HG03378 (cell line): ENCODE results near the gene CIT.

ENCODE experiments used
- ATAC-seq: cut with Tn5 transposase; IDR thresholded peaks from one replicate; pipeline ENCODE4 v1.9.1; 2021; ENCODE audit warnings: mild to moderate bottlenecking, moderate library complexity; ENCODE audit not compliant: unreplicated experiment

CIT gene

DNA sequence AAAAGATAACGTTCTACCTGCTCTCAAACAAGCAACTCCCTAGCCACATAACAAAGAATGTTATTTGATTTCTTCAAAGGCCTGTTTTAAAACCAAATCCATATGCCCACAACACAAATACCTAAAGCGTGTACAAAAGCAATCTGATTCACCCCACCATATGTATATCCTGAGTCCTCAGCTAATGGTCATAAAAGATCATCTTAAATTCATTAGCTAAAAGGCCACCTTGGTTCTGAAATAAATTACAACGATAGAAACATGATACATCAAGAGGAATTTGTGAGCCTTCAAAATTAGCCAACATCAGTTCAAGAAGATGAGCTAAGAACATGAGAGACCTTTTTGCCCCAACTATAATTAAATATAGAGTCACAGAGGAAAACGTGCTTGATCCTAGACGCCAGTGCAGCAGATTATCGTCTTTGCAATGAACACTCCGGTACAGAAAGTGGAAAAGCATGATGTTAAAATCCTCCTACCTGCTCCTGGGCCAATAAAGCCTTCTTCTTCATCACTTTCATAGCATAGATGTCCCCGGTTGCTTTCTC lies 20.0 kb downstream of the CIT start:
- no peak for ATAC-seq

DNA sequence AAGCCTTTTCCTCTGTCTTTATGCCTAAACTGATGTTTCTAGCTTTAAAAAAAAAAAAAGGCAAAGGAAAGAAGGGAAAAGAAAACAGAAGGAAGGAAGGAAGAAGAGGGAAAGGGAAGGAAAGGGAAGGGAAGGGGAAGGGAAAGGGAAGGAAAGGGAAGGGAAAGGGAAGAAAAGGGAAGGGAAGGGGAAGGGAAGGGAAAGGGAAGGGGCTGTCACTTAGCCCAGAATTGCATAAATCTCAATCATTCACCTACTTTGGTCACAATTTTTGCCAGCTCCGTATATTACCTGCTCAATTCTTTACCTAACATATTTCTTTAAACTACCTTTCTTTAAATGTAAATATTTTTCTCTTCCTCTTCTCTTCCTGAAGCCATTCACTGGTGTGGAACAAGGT lies 26.8 kb downstream of the CIT start:
- ATAC-seq, result no peak

DNA sequence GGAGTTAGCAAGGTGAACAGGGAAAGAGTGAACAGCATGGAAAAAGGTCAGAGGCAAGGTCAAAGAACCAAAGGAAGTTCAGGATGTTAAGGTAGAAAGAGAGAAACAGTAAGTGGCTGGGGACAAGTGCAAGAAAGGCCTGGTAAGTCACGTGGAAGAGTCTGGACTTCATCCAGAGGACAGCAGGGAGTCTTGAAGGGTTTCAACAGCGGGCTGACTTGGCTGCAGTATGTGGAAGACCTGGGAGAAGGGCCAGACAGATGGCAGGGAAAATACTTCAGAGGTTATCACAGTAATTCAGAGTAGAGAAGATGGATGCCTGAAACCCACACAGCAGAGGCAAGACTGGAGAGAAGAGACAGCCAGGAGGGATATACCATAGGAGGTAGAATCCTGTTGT lies 34.0 kb downstream of the CIT start:
- ATAC-seq, result no peak

DNA sequence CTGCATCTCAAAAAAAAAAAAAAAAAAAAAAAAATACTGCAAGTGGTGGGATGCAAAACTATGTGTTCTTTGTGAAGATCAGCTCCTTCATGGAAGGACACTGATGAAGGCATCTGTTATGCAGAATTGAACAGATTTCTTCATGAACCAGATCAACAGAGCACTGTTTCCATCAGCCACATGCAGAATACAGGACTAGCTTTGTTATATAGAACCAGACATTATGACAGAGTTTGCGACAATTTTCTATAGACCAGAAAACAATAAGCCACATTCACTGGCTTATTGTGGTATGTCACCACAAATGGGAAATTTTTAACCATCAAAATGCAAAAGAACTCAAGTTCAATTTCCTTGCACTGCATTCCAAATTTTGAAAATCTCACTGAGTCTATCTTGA lies 34.7 kb downstream of the CIT start:
- ATAC-seq, result no peak

DNA sequence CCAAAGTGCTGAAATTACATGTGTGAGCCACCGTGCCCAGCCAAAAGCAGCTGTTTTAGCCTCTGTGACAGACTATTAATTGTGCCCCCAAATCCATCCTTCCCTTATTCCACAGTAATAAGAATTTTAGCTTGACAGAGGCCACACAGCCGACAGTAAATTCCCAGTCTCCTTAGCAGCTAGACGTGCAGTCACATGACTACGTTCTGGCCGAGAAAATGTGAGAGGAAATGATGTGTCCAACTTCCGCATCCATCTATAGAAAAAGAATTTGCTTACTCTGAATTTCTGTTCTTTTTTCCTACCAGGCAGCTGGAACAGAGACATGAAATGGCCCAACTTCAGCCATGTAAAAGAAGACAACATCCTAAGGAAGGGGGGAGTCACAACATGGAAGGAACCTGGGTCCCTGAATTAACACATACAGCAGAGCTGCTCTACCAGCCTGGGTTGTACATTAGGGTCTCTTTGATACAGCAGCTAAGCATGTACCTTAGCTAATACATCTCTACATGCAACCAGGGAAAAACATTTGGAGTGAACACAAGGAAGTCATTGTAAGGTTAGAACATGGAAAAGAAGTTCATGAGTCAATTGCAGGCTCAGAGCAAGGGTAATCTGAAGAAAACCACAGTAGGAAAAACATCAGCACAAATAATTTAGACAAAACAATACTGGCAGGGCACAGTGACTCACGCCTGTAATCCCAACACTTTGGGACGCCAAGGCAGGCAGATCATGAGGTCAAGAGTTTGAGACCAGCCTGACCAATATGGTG lies 35.5 kb downstream of the CIT start:
- ATAC-seq, result no peak

DNA sequence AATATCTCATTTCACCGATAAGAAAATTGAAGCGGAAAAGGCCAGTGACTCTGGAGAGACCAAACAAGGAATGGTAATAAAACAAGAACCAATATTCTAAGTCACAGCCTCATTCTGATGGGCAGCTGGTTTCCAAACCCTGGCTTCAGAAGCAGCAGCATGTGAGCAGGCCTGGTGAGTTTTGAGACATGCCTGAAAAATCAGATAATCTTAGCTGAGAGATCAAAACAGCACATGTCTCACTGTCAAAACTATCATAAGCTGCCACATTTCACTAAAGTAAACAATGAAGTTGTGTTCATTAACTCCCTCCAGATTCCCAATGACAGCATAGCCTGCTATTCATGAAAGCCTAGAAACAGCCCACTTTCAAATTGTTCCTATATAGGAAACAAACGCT lies 36.5 kb downstream of the CIT start:
- no peak for ATAC-seq

DNA sequence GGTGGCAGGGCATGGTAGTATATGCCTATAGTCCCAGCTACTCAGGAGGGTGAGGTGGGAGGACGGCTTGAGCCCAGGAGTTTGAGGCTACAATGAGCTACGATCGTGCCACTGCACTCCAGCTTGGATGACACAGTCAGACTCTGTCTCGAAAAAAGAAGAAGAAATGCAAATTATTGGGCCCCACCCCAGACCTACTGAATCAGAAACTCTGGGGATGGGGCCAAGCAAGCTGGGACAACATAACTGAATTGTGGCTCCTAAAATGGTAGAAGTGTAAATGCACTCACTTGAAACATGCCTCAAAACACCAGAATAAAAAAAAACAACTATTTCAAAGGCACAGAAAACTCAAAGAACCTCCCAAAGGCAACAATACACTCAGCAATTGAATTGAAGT lies 37.0 kb downstream of the CIT start:
- no peak for ATAC-seq

DNA sequence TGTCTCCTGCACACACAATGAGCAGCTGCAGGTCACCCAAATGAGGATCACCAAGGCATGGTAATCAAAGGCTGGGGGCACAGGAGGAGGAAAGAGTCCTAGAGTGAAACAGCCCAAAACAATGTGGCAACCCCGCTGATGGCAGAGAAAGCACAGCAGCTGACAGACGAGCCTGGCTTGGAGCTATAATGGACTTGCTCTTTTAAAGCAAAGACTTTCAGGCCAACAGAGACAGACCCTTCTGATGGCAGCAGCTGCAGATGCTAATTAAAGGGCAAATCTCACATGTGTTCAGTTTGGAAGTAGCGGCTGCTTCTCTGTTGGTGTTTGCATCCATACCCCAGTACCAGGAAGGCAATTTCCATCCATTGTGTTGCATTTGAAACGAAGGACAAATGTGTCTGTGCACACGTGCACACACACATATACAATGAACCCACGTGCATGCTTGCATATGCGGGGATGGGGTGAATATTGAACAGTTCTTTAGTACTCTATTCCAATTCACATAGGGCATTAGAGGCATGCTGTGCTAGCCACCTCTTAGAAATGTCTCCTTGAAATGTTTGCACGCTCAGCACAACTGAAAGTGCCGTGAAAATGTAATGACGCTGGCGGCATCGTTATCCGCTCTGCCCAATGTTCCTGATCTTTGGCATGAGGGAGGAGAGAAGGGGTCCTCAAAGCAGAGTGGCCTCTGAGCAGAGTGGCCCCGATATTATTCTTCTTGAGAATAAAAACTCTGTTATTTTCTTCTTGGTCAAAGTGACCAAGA lies 38.1 kb downstream of the CIT start:
- ATAC-seq, result no peak

DNA sequence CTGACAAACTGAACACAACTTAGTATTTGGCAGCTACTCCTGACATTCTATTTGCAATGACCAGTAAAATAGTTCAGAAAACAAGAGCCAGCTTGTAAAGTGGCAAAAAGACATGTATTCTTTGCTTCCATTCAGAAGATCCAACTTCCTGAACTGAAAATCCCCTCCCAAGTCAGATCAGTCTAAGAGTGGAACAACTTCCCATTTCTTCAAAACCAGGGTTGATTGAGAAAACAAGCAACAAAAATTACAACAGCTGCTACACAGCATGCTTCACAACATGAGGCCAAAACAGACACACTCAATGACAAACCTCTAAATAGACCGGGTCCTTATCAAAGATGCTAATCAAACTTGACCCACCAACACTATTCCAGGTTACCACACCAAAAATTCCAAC lies 40.3 kb downstream of the CIT start:
- no peak for ATAC-seq

DNA sequence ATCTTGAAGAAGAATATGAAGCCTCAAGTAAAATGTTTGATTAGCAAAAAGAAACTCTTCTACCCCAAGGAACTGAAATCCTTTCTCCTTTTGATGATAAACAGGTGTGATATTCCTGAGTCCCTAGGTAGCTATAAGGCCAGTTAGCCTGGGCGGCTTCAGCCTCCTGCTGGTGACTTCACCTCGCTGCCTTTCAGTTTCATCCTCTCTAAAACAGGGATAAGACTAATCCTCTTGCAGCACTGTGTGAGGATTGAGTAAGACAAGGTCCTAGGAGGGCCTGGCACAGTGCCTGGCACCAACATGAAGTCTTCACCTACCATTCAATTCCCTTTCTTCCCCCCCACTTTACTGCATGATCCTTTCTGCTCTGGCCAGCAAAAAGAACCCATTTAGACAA lies 42.1 kb downstream of the CIT start:
- no peak for ATAC-seq

DNA sequence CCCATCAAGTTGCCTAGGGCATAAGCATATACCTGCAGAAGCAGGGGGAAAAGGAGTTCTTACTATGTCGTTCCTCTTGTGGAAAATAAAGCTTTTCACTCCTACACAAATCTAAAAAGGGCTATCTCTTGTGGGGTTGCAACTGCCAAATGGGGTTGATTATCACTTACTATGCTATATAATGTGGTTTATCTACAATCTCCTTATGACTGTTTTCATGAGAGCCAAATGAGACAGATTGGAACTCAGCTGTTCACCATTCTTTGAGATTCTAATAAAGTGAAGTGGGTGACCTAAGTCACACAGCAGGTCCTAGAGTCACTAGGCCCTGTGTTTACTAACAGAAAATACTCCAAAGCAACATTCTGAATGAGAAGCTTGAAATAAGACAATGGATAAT lies 47.7 kb downstream of the CIT start:
- ATAC-seq, result no peak

DNA sequence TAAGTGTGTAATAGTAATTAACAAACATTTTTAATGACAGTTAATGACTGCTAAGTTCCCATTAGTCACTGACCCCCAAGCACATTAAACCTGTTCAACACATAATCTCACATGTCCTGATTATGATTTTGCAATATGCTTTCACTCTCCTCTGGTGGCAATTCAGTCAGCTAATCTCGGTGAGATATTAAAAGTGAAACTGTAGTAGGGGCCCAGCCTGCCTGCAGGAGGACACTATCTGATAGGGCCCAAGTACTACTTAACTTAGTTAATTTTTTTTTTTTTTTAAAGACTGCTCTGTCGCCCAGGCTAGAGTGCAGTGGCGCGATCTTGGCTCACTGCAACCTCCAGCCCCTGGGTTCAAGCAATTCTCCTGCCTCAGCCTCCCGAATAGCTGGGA lies 48.8 kb downstream of the CIT start:
- ATAC-seq, result no peak

DNA sequence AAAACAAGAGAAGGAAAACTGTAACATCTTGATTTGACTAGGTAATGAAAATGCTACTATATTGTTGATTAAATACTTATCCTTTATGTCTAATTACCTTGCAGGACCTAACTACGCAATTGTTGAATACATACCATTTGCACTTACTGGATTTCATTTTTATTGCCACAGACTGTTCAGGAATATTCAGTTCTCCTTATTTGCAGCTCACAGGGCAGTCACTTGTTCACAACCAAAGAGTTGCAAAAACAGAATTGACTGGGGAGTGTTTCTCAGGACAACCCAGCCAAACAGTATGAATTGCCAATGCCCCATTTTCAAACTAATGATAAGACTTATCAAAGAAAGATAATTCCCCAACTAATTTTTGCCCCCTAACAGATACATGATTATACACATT lies 49.4 kb downstream of the CIT start:
- ATAC-seq, result no peak

DNA sequence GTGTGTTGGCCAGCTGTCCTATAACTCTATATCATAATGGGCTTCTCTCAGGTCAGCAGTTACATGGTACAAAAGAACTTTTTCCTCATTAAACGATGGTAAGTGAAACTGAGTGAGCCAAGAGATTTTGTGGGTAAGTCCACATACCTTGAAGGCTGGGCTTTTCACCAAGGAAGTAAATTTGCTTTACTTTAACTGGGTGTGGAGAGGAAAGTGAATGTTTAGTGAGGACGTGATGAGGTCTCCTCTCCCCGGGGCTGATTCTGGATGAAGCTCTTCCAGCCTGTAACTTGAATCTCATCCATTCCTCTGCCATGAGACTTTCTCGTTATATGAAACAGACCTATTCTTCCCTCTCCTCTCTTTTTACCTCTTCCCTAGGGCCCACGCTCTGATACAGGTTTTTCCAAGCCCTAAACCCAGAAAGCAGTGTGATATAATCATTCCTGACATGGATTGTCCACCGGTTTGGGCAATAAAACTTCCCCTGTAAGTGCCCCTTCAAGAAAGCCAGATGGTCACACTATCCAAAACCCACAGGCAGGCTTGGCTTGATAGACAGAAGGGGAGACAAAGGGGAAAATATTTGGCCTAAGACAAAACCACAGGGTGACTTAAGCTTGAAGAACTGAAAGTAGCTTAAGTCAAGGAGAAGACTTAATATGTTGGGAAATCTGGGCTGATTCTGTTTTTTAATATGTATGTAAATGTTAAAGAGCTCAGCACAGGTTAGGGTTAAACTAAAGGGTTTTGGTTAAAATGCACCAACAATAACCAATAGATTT lies 50.3 kb downstream of the CIT start:
- no peak for ATAC-seq

DNA sequence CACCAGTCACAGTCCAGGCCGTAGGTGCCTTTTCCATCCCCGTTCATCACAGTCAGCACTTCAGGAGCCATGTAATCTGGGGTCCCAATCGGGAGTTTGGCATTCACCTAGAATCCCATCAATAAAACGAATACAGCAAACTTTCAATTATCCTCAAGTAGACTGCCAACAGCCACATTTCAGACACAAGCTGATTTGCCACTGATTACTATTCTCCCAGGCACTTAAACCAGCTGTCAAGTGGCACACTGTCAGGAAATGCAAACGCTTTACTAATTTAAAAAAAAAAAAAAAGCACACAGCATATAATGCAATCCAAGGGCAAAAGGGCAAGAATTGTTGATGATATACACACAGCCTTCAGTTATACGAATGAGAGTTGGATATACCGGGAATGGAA lies 51.9 kb downstream of the CIT start:
- no peak for ATAC-seq

DNA sequence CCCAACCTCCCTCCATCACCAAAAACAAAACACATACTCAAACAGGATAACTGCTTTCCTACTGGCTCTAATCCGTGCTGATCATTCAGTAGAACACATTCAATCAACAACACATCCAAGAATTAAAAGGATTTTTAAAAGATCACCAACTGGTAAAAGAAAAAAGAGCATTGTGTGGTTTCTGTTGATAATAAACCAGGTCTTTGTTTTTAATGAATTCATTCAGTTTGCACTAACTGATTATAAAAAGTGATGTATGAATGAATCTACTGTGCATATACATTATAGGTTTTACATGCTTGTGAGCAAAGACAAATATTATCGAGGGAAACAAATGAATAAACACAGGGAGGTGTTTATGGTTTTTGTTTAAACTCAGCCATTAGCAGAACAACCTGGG lies 55.1 kb downstream of the CIT start:
- no peak for ATAC-seq

DNA sequence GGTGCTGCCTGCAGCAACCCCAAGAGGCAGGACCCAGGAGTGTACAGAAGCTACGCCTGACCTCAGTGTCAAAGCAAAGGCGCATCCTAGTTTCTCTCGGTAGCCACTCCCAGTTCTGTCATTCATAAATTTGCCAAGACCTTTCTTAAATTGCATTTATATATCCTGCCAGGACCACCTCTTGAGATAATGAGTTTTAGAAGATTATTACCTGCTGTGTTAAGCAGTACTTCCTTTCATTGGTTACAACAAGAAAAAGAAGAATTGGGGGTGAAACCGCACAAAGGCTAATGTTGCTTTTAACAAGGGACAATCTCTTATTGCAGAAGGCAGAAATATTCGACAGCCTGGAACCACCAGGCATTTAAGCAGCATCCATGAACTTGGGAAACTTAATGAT lies 57.8 kb downstream of the CIT start:
- no peak for ATAC-seq

DNA sequence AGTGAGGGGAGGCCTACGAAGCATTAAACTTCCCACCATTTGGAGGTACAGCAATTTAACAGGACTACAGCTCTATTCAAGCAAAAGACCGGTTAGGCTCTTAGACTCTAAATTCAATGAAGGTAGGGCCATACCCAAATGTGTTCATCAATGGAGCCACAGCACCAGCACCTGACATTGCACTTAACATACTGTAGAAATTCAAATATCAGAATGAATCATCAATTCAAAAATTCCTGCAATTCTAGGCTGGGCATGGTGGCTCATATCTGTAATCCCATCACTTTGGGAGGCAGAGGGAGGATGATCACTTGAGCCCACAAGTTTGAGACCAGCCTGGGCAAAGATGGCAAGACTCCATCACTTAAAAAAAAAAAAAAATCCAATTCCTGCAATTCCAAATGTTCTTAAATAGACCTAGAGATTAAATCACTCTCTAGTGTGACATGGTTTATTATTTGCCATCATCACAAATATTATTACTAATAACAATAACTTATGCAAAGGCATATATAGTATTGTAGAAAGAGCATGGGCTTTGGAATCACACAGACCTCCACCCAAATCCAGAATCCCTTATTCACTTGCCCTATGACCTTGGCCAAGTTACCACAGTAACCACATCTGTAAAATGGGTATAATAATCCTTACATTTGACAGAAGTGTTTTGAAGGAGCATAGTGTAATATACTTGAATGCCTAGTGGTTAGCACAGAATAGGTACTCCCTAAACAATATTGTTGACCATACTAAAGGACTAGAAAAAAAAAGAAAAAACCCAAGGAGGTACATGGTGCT lies 59.4 kb downstream of the CIT start:
- no peak for ATAC-seq

DNA sequence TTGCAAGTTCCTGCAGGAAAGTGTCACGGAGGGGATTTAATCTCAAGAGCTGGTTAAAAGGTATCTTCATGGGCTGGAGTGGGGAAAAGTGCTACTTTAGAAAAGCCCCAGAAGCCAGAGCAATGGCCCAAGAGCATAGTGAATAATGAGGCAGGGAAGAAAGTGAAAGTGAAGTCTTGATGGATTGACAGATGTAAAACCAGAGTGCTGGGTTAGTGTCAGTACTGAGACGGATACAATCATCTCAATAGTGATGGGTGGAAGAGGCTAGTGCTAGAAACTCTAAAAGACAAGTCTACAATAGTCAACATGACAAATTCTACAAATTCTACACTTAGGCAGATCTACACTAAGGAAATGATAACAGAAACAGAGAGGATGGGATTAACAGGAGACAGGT lies 68.1 kb downstream of the CIT start:
- ATAC-seq, result no peak

DNA sequence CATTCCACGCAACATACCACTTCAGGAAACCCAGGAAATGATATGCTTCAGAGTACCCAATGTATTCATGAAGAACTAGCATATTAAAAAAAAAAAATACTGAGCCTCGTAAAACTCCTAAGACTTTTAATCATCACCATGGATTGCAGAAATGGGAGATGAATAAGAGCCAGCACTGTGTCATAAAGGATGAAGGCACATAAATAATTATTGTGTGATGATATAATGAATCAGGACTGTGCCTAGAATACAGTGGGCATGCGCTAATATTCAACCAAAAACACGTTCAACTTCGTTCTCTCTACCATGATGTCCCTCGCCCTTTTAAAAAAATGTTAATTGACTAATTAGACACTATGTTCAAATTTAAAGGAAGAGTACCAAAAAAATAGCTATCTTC lies 68.7 kb downstream of the CIT start:
- no peak for ATAC-seq

DNA sequence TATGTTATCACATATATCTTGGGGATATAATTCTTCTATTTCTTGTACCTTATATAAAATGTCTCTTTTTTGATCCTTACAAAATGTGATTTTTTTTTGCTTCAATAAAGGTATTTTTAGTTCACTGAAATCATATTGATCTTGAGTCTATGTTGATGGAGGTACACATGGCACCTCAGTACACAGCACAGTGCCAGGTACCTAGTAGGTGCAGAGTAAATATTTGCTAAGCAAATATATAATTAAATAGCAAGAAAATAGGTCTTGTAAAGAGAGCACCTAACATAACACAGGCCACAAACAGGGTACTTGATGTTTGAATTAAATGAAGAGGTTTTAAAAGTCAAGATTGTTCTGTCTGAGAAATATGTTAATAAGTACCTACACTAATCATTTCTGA lies 69.7 kb downstream of the CIT start:
- no peak for ATAC-seq
